Parathyroid adenoma (tissue), 2 donors: ENCODE data around the gene PGM5.

Source experiments
- H2AFZ ChIP-seq: fragments of 300-600 bp; sonication (generic); one replicate; pipeline ENCODE4 v1.7.0; 2017; ENCODE audit warnings: antibody characterized with exemption, mild to moderate bottlenecking
- H3K27ac ChIP-seq: fragments of 300-600 bp; sonication (generic); one replicate; pipeline ENCODE4 v1.7.0; 2017
- H3K27me3 ChIP-seq: fragments of 300-600 bp; sonication (generic); one replicate; pipeline ENCODE4 v1.7.0; 2017; ENCODE audit warnings: low read length; ENCODE audit not compliant: control insufficient read depth, insufficient read depth
- H3K36me3 ChIP-seq: fragments of 300-600 bp; sonication (generic); one replicate; pipeline ENCODE4 v1.7.0; 2017; ENCODE audit warnings: low read length; ENCODE audit not compliant: control insufficient read depth, insufficient read depth
- H3K4me1 ChIP-seq: fragments of 300-600 bp; sonication (generic); one replicate; pipeline ENCODE4 v1.7.0; 2017; ENCODE audit warnings: control low read depth
- H3K4me2 ChIP-seq: fragments of 300-600 bp; sonication (generic); one replicate; pipeline ENCODE4 v1.7.0; 2017; ENCODE audit warnings: low read length
- H3K4me3 ChIP-seq: fragments of 300-600 bp; sonication (generic); one replicate; pipeline ENCODE4 v1.7.0; 2017; ENCODE audit warnings: low read depth, low read length
- H3K79me2 ChIP-seq: fragments of 300-600 bp; sonication (generic); one replicate; pipeline ENCODE4 v1.7.0; 2017; ENCODE audit warnings: control low read depth
- H3K9ac ChIP-seq: fragments of 300-600 bp; sonication (generic); one replicate; pipeline ENCODE4 v1.7.0; 2017; ENCODE audit warnings: mild to moderate bottlenecking
- H3K9me3 ChIP-seq: fragments of 300-600 bp; sonication (generic); one replicate; pipeline ENCODE4 v1.7.0; 2017; ENCODE audit warnings: low read length; ENCODE audit not compliant: control insufficient read depth
- TF ChIP-seq, protein P1 (sequence below): fragments of 300-600 bp; sonication (generic); IDR thresholded peaks from one replicate; pipeline ENCODE4 v1.7.0; 2017; ENCODE audit warnings: antibody characterized with exemption, mild to moderate bottlenecking
- donor health status: primary hyperparathyroidism.

Gene PGM5

DNA sequence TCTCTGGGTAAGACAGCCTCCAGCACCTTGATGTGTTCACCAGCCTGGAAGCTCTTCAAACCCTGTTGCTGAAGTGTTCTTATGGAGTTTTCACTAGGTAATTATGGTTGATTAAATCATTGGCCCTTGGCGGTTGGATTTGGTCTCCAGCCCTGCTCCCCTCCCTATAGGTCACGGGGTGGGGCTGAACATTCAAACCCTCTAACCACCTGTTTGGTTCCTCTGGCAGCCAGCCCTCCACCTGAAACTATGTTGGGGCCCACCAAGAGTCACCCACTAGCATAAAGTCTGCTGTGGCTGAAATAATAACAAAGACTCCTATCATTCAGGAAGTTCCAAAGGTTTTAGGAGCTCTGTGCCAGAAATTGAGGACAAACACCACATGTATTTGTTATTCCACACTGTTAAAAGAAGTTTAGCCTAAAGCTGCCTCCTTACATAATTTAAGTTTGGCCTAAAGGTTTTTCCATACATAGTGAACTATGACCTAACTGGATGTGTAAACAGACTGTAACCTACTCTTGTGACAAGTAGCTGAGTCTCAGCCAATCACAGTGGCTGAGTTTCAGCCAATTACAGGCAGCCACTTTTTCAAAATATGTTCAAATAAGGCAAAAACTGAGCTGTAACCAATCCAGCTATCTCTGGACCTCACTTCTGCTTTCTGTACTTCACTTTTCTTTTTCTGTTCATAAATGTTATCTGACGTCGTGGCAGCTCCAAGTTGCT, 149.4 kb downstream of the PGM5 start:
- Histone ChIP-seq H3K79me2 (no peaks in the 10 kb centered on the region), H3K27me3 (no peaks in the 10 kb centered on the region), H3K36me3 (no peaks in the 10 kb centered on the region), H2AFZ (no peak overlapping the region), H3K9me3 (no peaks in the 10 kb centered on the region), H3K9ac (no peak overlapping the region), H3K4me3 (no peak overlapping the region), H3K4me2 (no peak overlapping the region), H3K4me1 (no peaks in the 10 kb centered on the region), H3K27ac (no peak overlapping the region)
- TF ChIP-seq, protein P1, sequence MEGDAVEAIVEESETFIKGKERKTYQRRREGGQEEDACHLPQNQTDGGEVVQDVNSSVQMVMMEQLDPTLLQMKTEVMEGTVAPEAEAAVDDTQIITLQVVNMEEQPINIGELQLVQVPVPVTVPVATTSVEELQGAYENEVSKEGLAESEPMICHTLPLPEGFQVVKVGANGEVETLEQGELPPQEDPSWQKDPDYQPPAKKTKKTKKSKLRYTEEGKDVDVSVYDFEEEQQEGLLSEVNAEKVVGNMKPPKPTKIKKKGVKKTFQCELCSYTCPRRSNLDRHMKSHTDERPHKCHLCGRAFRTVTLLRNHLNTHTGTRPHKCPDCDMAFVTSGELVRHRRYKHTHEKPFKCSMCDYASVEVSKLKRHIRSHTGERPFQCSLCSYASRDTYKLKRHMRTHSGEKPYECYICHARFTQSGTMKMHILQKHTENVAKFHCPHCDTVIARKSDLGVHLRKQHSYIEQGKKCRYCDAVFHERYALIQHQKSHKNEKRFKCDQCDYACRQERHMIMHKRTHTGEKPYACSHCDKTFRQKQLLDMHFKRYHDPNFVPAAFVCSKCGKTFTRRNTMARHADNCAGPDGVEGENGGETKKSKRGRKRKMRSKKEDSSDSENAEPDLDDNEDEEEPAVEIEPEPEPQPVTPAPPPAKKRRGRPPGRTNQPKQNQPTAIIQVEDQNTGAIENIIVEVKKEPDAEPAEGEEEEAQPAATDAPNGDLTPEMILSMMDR: no peak

DNA sequence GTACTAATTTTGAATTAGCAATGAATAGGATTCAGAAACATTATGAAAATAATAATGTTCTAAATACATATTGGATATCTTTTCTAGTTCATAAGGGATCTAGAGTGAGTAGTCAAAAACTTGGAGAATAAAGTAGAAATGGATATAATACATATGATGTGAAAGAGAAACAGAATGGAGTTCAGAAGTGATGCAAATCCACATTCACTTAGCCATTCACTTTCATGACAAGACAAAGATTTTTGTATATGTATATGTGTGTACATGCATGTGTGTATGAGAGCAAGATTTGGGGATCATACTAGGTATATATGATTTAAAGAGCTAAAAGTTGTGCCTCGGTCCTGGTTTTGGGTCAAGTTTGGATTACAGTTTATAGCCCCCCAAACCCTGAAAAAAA, 150.1 kb downstream of the PGM5 start:
- Histone ChIP-seq H3K4me2 (no peak overlapping the region), H3K9ac (no peak overlapping the region), H3K36me3 (no peaks in the 10 kb centered on the region), H3K27me3 (no peaks in the 10 kb centered on the region), H3K4me3 (no peak overlapping the region), H2AFZ (no peak overlapping the region), H3K79me2 (no peaks in the 10 kb centered on the region), H3K4me1 (no peaks in the 10 kb centered on the region), H3K9me3 (no peaks in the 10 kb centered on the region), H3K27ac (no peak overlapping the region)
- TF ChIP-seq, protein P1: no peak

DNA sequence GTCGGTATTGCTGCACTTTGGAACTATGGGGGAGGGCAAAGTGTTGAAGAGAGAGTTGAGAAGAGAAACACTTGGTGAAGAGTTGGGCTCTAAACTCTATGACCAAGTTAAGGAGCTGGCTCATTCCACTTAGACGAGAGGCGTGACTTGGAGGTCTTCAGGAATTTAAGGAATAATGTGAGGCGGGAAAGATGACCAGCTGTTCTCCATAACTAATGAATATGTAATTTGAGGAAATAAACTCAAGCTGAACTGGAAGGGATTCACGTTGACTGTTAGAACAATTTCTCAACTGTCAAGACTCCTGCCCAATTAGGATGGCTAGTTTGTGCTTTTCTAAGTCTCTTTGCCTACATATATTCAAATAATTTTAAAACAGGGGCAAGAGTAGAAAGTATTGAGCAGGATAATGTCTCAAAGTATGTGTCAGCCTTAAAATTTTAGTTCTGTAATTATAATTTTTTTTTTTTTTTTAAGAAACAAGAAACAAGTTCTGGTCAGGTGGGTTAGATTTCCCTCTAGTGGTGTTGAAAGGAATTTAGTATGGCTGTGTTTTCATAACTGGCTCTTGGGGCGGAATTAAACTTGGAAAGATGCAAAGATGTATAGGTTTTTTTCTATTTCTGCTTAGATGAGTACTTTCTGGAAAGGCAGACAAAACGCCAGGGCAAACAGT, 150.9 kb downstream of the PGM5 start:
- Histone ChIP-seq H3K27ac (no peak overlapping the region), H3K9ac (no peak overlapping the region), H3K4me3 (no peak overlapping the region), H3K27me3 (no peaks in the 10 kb centered on the region), H2AFZ (no peak overlapping the region), H3K4me2 (no peak overlapping the region), H3K36me3 (no peaks in the 10 kb centered on the region), H3K9me3 (no peaks in the 10 kb centered on the region), H3K4me1 (no peaks in the 10 kb centered on the region), H3K79me2 (no peaks in the 10 kb centered on the region)
- TF ChIP-seq, protein P1: peak; percentile 37

DNA sequence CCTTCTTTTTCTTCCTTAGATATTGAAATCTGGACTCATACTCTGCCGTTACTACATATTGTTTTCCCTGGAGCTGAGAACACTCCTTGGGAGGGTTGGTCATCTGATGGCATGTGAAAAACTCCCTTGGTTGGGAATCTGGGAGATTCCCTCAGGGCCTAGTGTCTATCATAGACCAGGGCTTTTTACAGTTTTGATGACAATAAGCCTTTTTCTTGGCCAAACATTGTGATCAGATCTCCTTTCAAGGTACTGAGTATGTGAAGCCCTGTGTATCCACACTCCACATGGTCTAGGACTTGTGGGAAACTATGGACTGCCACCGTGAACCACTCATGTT, 151.4 kb downstream of the PGM5 start:
- Histone ChIP-seq H3K4me2 (no peak overlapping the region), H3K9ac (no peak overlapping the region), H3K79me2 (no peaks in the 10 kb centered on the region), H3K9me3 (no peaks in the 10 kb centered on the region), H3K4me3 (no peak overlapping the region), H2AFZ (no peak overlapping the region), H3K4me1 (no peaks in the 10 kb centered on the region), H3K27me3 (no peaks in the 10 kb centered on the region), H3K36me3 (no peaks in the 10 kb centered on the region), H3K27ac (no peak overlapping the region)
- TF ChIP-seq, protein P1: no peak

DNA sequence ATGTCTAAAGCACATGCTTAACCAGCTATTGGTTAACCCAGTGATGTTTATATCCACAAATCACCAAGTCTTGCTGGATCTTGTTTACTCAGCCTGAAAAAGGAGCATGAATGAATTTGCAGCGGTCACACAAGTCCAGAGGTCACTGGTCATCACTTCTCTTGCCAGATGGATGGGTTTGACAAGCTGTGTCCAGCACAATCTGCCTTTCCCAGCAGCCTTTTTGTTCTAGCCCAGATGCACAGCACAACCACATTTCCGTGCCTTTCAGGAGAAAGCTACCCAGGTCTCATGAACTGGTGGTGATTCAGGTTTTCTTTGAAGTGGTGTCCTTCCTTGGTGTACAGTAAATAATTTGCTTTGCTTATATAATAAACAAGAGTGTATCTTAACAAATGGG, 152.1 kb downstream of the PGM5 start:
- TF ChIP-seq, protein P1: no peak
- Histone ChIP-seq H3K79me2 (no peaks in the 10 kb centered on the region), H3K36me3 (no peaks in the 10 kb centered on the region), H3K9ac (no peak overlapping the region), H3K27ac (no peak overlapping the region), H3K4me2 (no peak overlapping the region), H3K4me3 (no peak overlapping the region), H3K27me3 (no peaks in the 10 kb centered on the region), H3K9me3 (no peaks in the 10 kb centered on the region), H2AFZ (no peak overlapping the region), H3K4me1 (no peaks in the 10 kb centered on the region)
